ENCODE data around the gene RAD52.

- TF ChIP-seq POLR2AphosphoS5 (IDR thresholded peaks at IDR 0.05; ENCODE audit: low read depth, low read length) (no peak), REST (IDR thresholded peaks at IDR 0.05; ENCODE audit: insufficient read depth in 1 of 2, low read depth in 2 of 2, low read length in 2 of 2) (no peak), TAF1 (IDR thresholded peaks at IDR 0.05; ENCODE audit: borderline replicate concordance, insufficient read depth, low read length) (no peak), FOXP2 (optimal IDR thresholded peaks at IDR 0.05; ENCODE audit: borderline replicate concordance, extremely low read depth, extremely low read length, insufficient read depth) (no peak)
These were observed 48.0 kb upstream of the RAD52 start for GRCh38 chr12:997505-997904.

Data from PFSK-1 (cell line).